HCT116 (cell line): ENCODE results near the gene POTEE. TPM values are rescaled to one million over a fixed set of nuclear protein-coding genes. Genes with fewer than 3 reads are reported as not detected.
"Not testable (repeated sequence)": the region's sequence is repeated elsewhere in the genome, so short reads cannot be mapped to it uniquely, and the experiment has no call there.

Source experiments
- ATAC-seq: fragments of 200-7000 bp; cut with Tn5 transposase; 2 replicates; pipeline ENCODE4 v1.9.1; 2020; ENCODE audit warnings: mild to moderate bottlenecking, moderate library complexity
- BruUV-seq: library from RNA; stranded (reverse); fragments of 400-500 nt; replicated peaks from 2 replicates; lab custom pipeline; 2021; lab: Mats Ljungman, UMichigan
- CTCF ChIA-PET: fragments of 300-600 bp; sonication (Branson Sonifier 250); formaldehyde crosslinking; loops from one replicate; lab custom pipeline; 2021; ENCODE audit warnings: antibody characterized with exemption; lab: Charles Lee
- POLR2A ChIA-PET: fragments of 300-600, 350-600 bp; sonication (Branson Sonifier 250); formaldehyde crosslinking; loops from one replicate; lab custom pipeline; 2021; ENCODE audit warnings: antibody characterized with exemption; lab: Charles Lee
- RAD21 ChIA-PET, 2 experiments: fragments of 300-600 bp; sonication (Branson Sonifier 250); formaldehyde crosslinking; loops; one replicate each; lab custom pipeline; 2023; ENCODE audit warnings: low total read pairs in 2 of 2; ENCODE audit not compliant: uncharacterized antibody in 2 of 2, unreplicated experiment in 2 of 2, low non-redundant PET in 1 of 2; lab: Charles Lee
- DNase-seq: peaks from one replicate; pipeline ENCODE4 v3.0.0-alpha.2; 2010; ENCODE audit warnings: low read depth, low spot score
- H2AFZ ChIP-seq: fragments of 200-600 bp; shearing (Covaris generic), sonication (generic); 2 replicates; pipeline ENCODE4 v1.6.1; 2017; ENCODE audit warnings: low read depth, mixed run types, mixed read lengths, antibody characterized with exemption, low read length; ENCODE audit not compliant: poor library complexity, severe bottlenecking
- H3K27ac ChIP-seq: 2 replicates; pipeline ENCODE4 v1.5.1; 2012; ENCODE audit warnings: low read depth, low read length
- H3K27me3 ChIP-seq: fragments of 200-600 bp; sonication (generic); 2 replicates; pipeline ENCODE4 v1.6.1; 2016; ENCODE audit warnings: mixed run types, low read length, mixed read lengths; ENCODE audit not compliant: insufficient read depth
- H3K36me3 ChIP-seq, 2 experiments: fragments of 200-500 bp in 1 of 2; fragments of 200-600 bp in 1 of 2; sonication (Bioruptor generic) in 1 of 2; sonication (generic) in 1 of 2; 2 replicates each; pipeline versions ENCODE4 v1.5.1 to v1.6.1; 2014 to 2016; ENCODE audit warnings: low read length in 2 of 2, inconsistent platforms in 1 of 2, mixed read lengths in 1 of 2, mixed run types in 1 of 2; ENCODE audit not compliant: insufficient read depth in 2 of 2, control insufficient read depth in 1 of 2
- H3K4me1 ChIP-seq, 2 experiments: fragments of 200-600 bp in 1 of 2; sonication (generic) in 1 of 2; 2 replicates each; pipeline versions ENCODE4 v1.5.1 to v1.6.1; 2012 to 2017; ENCODE audit warnings: low read length in 2 of 2, inconsistent platforms in 1 of 2, mild to moderate bottlenecking in 1 of 2, mixed read lengths in 1 of 2, mixed run types in 1 of 2, moderate library complexity in 1 of 2; ENCODE audit not compliant: insufficient read depth in 2 of 2, control insufficient read depth in 1 of 2
- H3K4me2 ChIP-seq: fragments of 200-600 bp; sonication (generic); 2 replicates; pipeline ENCODE4 v1.6.1; 2017; ENCODE audit warnings: mixed run types, low read length, mixed read lengths
- H3K4me3 ChIP-seq, 2 experiments: fragments of 200-600 bp in 1 of 2; sonication (generic) in 1 of 2; replicated peaks in 1 of 2; 2 replicates each; pipeline ENCODE4 v1.5.1; 2011 to 2016; ENCODE audit warnings: low read length in 2 of 2, control low read depth in 1 of 2, low read depth in 1 of 2, mild to moderate bottlenecking in 1 of 2, mixed read lengths in 1 of 2, mixed run types in 1 of 2
- H3K79me2 ChIP-seq: fragments of 200-600 bp; sonication (generic); 2 replicates; pipeline ENCODE4 v1.6.1; 2017; ENCODE audit warnings: mild to moderate bottlenecking, mixed run types, low read length, moderate library complexity, mixed read lengths; ENCODE audit not compliant: insufficient read depth
- H3K9ac ChIP-seq: fragments of 200-600 bp; sonication (generic); 2 replicates; pipeline ENCODE4 v1.6.1; 2016; ENCODE audit warnings: low read length, mixed read lengths
- H3K9me2 ChIP-seq: fragments of 200-600 bp; sonication (generic), shearing (Covaris generic); 2 replicates; pipeline ENCODE4 v1.6.1; 2017; ENCODE audit warnings: mixed run types, mild to moderate bottlenecking, moderate library complexity; ENCODE audit not compliant: insufficient read depth
- H3K9me3 ChIP-seq, 2 experiments: fragments of 200-500 bp in 1 of 2; fragments of 200-600 bp in 1 of 2; sonication (Bioruptor generic) in 1 of 2; sonication (generic) in 1 of 2; 2 replicates each; pipeline ENCODE4 v1.6.1; 2014 to 2017; ENCODE audit warnings: low read length in 2 of 2, mixed read lengths in 2 of 2, inconsistent platforms in 1 of 2, low read depth in 1 of 2, mild to moderate bottlenecking in 1 of 2, mixed run types in 1 of 2, moderate library complexity in 1 of 2; ENCODE audit not compliant: control insufficient read depth in 1 of 2, insufficient read depth in 1 of 2
- H4K20me1 ChIP-seq: fragments of 200-600 bp; sonication (generic), shearing (Covaris generic); 2 replicates; pipeline ENCODE4 v1.6.1; 2017; ENCODE audit warnings: mixed run types, mild to moderate bottlenecking, moderate library complexity; ENCODE audit not compliant: insufficient read depth
- intact Hi-C: fragments of 100-400 bp; cut with micrococcal nuclease; formaldehyde crosslinking; loops from 2 replicates; pipeline ENCODE4 v1.10.0; 2022
- total RNA-seq: library from RNA; stranded (reverse); gene quantifications from one replicate; pipeline ENCODE4 v1.2.1, GENCODE V29; 2021; ENCODE audit not compliant: unreplicated experiment

POTEE gene
- total RNA-seq, 1 experiment from 2014 or later: 1.9 TPM

DNA sequence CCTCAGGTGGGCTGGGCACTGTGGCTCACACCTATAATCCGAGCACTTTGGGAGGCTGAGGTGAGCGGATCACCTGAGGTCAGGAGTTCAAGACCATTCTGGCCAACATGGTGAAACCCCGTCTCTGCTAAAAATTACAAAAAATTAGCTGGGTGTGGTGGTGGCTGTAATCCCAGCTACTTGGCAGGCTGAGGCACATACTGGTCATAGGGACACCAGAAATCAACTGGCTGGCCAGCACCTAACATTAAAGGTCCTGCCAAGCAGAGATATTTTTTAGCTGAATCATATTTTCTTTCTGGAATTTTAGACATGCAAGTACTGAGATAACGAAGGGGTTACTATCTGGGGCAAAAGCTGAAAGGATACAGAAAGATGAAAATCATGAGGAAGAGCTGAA, 27.9 kb upstream of the POTEE start:
- CTCF ChIA-PET, H3K4me1 ChIP-seq, H3K79me2 ChIP-seq, H3K9me3 ChIP-seq, DNase-seq, H2AFZ ChIP-seq, H3K27ac ChIP-seq, H3K9ac ChIP-seq, POLR2A ChIA-PET, ATAC-seq, H3K4me2 ChIP-seq, BruUV-seq, intact Hi-C loops, H3K9me2 ChIP-seq, RAD21 ChIA-PET, H3K4me3 ChIP-seq, H3K36me3 ChIP-seq, H4K20me1 ChIP-seq: not testable (repeated sequence)
- H3K27me3 ChIP-seq: peaks cover 19% of the 10 kb centered on the region

DNA sequence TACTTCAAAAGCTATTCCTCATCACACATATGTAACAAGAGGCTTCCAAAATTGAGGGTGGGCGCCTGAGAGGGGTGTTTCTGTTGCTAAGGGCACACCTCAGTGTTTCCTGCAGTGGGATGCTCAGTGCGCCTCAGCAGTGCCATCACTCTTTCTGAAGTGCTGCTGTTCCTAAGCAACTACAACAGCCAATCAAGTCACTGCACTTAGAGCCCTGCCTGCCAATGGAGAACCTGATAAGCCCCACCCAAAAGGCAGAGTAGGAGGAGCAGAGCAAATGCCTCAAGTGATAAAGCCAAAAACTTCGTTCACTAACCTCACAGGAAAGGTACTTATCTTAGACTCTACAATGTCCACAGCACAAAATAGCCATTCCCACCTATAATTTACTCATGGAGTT, 15.9 kb upstream of the POTEE start:
- H2AFZ ChIP-seq, H4K20me1 ChIP-seq, DNase-seq, H3K4me2 ChIP-seq, H3K36me3 ChIP-seq, RAD21 ChIA-PET, H3K9ac ChIP-seq, BruUV-seq, CTCF ChIA-PET, H3K79me2 ChIP-seq, H3K27ac ChIP-seq, POLR2A ChIA-PET, intact Hi-C loops, H3K4me1 ChIP-seq, ATAC-seq, H3K4me3 ChIP-seq, H3K9me2 ChIP-seq, H3K9me3 ChIP-seq: not testable (repeated sequence)
- peaks cover 28% of the 10 kb centered on the region for H3K27me3 ChIP-seq

DNA sequence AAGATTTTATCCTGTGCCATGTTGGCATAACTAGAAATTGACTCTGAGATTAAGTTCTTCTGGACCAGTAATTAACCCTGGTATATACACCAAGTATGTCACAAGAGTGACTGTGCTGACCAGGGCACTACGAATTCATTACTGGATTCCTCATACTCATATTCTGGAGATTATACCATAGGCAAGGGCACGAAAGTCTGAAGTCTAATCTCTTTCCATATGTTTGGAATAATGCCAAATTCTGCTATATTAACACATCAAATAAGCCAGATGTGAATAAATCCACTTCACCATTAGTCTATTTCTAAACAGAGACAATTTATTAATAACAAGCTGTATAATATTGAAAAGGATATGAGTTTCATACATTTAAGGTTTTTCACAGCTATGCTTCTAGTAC, 13.2 kb upstream of the POTEE start:
- H3K4me3 ChIP-seq, H3K9me2 ChIP-seq, POLR2A ChIA-PET, H3K27ac ChIP-seq, DNase-seq, H3K79me2 ChIP-seq, H3K9me3 ChIP-seq, RAD21 ChIA-PET, BruUV-seq, ATAC-seq, H2AFZ ChIP-seq, CTCF ChIA-PET, H3K4me2 ChIP-seq, H3K4me1 ChIP-seq, H4K20me1 ChIP-seq, H3K9ac ChIP-seq, intact Hi-C loops, H3K36me3 ChIP-seq: not testable (repeated sequence)
- peaks cover 28% of the 10 kb centered on the region for H3K27me3 ChIP-seq
